Measurements from ENCODE around the gene FOXP1. TPM values are rescaled to one million over a fixed set of nuclear protein-coding genes. Genes with fewer than 3 reads are reported as not detected.

Gene FOXP1
- total and polyA plus RNA-seq, 2 of the 13 experiments (the other 11 are each of a cell fraction or from before 2014, with no cell fraction given): 40.4 to 59.0 TPM

DNA sequence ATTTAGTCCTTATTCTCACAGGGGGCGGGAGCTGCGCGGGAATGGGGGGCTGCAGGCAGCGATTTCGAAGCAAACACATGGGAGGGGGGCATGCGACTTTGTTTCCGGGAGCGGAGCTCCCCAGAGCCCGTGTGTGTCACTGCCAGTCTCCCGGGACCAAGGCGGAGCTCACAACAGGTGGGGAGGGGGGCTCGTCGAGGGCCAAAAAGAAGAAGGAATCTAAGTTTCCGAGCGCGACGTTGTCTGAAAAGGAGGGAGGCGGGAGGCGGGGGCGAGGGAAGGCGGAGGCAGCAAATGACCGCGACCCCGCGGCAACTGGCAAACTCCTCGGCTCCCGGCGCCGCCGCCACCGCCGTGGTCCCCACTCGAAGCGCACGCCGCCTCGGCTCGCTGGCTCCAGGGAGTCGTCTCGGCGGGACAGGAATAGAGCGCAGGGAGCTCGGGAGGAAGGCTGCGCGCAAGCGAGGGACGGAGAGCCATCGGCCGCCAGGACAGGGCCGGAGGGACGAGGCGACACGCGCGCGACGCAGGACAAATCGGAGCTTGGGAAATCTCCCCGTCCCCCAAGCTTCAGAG, 1.4 kb downstream of the FOXP1 start (continued):
- TF ChIP-seq, protein P1, sequence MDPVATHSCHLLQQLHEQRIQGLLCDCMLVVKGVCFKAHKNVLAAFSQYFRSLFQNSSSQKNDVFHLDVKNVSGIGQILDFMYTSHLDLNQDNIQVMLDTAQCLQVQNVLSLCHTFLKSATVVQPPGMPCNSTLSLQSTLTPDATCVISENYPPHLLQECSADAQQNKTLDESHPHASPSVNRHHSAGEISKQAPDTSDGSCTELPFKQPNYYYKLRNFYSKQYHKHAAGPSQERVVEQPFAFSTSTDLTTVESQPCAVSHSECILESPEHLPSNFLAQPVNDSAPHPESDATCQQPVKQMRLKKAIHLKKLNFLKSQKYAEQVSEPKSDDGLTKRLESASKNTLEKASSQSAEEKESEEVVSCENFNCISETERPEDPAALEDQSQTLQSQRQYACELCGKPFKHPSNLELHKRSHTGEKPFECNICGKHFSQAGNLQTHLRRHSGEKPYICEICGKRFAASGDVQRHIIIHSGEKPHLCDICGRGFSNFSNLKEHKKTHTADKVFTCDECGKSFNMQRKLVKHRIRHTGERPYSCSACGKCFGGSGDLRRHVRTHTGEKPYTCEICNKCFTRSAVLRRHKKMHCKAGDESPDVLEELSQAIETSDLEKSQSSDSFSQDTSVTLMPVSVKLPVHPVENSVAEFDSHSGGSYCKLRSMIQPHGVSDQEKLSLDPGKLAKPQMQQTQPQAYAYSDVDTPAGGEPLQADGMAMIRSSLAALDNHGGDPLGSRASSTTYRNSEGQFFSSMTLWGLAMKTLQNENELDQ (CRISPR knock-in tag; IDR thresholded peaks at IDR 0.05; ENCODE audit: borderline replicate concordance): no peak
- TF ChIP-seq GLI4 (CRISPR knock-in tag; IDR thresholded peaks at IDR 0.05; ENCODE audit: borderline replicate concordance): no peak
- TF ChIP-seq RFXAP (CRISPR knock-in tag; IDR thresholded peaks at IDR 0.05; ENCODE audit: borderline replicate concordance): no peak
- TF ChIP-seq ELF3 (CRISPR knock-in tag; IDR thresholded peaks at IDR 0.05): peak; percentile 50
- no peak for TF ChIP-seq ELF4 (CRISPR knock-in tag; IDR thresholded peaks at IDR 0.05; ENCODE audit: borderline replicate concordance)
- TF ChIP-seq ZNF761 (CRISPR knock-in tag; conservative IDR thresholded peaks at IDR 0.05): no peak; the same call in 1 of the 2 replicates
- peak; percentile 78 for TF ChIP-seq ZBTB7B (CRISPR knock-in tag; IDR thresholded peaks at IDR 0.05)
- TF ChIP-seq, protein P2, sequence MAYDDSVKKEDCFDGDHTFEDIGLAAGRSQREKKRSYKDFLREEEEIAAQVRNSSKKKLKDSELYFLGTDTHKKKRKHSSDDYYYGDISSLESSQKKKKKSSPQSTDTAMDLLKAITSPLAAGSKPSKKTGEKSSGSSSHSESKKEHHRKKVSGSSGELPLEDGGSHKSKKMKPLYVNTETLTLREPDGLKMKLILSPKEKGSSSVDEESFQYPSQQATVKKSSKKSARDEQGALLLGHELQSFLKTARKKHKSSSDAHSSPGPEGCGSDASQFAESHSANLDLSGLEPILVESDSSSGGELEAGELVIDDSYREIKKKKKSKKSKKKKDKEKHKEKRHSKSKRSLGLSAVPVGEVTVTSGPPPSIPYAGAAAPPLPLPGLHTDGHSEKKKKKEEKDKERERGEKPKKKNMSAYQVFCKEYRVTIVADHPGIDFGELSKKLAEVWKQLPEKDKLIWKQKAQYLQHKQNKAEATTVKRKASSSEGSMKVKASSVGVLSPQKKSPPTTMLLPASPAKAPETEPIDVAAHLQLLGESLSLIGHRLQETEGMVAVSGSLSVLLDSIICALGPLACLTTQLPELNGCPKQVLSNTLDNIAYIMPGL (CRISPR knock-in tag; IDR thresholded peaks at IDR 0.05; ENCODE audit: borderline replicate concordance in 1 of 2, low read depth in 1 of 2): peak in 1 of 2 experiments; percentile 57; a peak in 3 of 4 replicates
- TF ChIP-seq ZNF431 (CRISPR knock-in tag; IDR thresholded peaks at IDR 0.05; ENCODE audit: borderline replicate concordance, low read depth): 0 out of 2 replicates have a peak, but pooled peaks have one; percentile 7
- TF ChIP-seq MED13 (CRISPR knock-in tag; IDR thresholded peaks at IDR 0.05): no peak
- TF ChIP-seq ZFP1 (CRISPR knock-in tag; IDR thresholded peaks at IDR 0.05): no peak
- TF ChIP-seq STAT5B (CRISPR knock-in tag; IDR thresholded peaks at IDR 0.05): no peak
- TF ChIP-seq MEIS1 (CRISPR knock-in tag; IDR thresholded peaks at IDR 0.05; ENCODE audit: borderline replicate concordance): no peak
- TF ChIP-seq YEATS4 (CRISPR knock-in tag; IDR thresholded peaks at IDR 0.05; ENCODE audit: borderline replicate concordance): peak; percentile 41
- TF ChIP-seq ZNF558 (CRISPR knock-in tag; IDR thresholded peaks at IDR 0.05; ENCODE audit: borderline replicate concordance): no peak
- no peak for TF ChIP-seq MIER3 (CRISPR knock-in tag; IDR thresholded peaks at IDR 0.05; ENCODE audit: borderline replicate concordance)
- TF ChIP-seq ZNF549 (CRISPR knock-in tag; IDR thresholded peaks at IDR 0.05): no peak
- TF ChIP-seq FOXK2 (IDR thresholded peaks at IDR 0.05): no peak
- no peak for TF ChIP-seq PHB2 (IDR thresholded peaks at IDR 0.05; ENCODE audit: partially characterized antibody)
- TF ChIP-seq ZNF335 (CRISPR knock-in tag; IDR thresholded peaks at IDR 0.05): 0 out of 2 replicates have a peak, but pooled peaks have one; percentile 33
- TF ChIP-seq ZNF251 (CRISPR knock-in tag; IDR thresholded peaks at IDR 0.05): no peak
- TF ChIP-seq, protein P3, sequence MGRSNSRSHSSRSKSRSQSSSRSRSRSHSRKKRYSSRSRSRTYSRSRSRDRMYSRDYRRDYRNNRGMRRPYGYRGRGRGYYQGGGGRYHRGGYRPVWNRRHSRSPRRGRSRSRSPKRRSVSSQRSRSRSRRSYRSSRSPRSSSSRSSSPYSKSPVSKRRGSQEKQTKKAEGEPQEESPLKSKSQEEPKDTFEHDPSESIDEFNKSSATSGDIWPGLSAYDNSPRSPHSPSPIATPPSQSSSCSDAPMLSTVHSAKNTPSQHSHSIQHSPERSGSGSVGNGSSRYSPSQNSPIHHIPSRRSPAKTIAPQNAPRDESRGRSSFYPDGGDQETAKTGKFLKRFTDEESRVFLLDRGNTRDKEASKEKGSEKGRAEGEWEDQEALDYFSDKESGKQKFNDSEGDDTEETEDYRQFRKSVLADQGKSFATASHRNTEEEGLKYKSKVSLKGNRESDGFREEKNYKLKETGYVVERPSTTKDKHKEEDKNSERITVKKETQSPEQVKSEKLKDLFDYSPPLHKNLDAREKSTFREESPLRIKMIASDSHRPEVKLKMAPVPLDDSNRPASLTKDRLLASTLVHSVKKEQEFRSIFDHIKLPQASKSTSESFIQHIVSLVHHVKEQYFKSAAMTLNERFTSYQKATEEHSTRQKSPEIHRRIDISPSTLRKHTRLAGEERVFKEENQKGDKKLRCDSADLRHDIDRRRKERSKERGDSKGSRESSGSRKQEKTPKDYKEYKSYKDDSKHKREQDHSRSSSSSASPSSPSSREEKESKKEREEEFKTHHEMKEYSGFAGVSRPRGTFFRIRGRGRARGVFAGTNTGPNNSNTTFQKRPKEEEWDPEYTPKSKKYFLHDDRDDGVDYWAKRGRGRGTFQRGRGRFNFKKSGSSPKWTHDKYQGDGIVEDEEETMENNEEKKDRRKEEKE (IDR thresholded peaks at IDR 0.05): no peak
- no peak for TF ChIP-seq PHF20 (CRISPR knock-in tag; IDR thresholded peaks at IDR 0.05)
